HepG2 (cell line): ENCODE results near the gene AJUBA. TPM values are rescaled to one million over a fixed set of nuclear protein-coding genes. Genes with fewer than 3 reads are reported as not detected.

Experiments used
- ATF4 ChIP-seq, 2 experiments: fragments of 450-650 bp in 1 of 2; sonication (generic) in 1 of 2; formaldehyde crosslinking; IDR thresholded peaks; 2 replicates each; pipeline versions ENCODE4 v1.5.0 to v1.8.0; 2020 to 2022; ENCODE audit warnings: mild to moderate bottlenecking in 1 of 2, missing genetic modification reagents in 1 of 2
- CEBPG ChIP-seq: IDR thresholded peaks from 2 replicates; pipeline ENCODE4 v1.6.1; 2016
- CREM ChIP-seq, 2 experiments: sonication (generic) in 1 of 2; formaldehyde crosslinking in 1 of 2; IDR thresholded peaks; 2 replicates each; pipeline versions ENCODE4 v1.4.0 to v1.6.1; 2016 to 2020; ENCODE audit warnings: antibody characterized with exemption in 1 of 2, mild to moderate bottlenecking in 1 of 2, missing genetic modification reagents in 1 of 2
- GMEB1 ChIP-seq: sonication (generic); formaldehyde crosslinking; IDR thresholded peaks from 2 replicates; pipeline ENCODE4 v1.5.1; 2020; ENCODE audit warnings: missing genetic modification reagents, mild to moderate bottlenecking, borderline replicate concordance
- HOXA5 ChIP-seq: sonication (generic); formaldehyde crosslinking; IDR thresholded peaks from 2 replicates; pipeline ENCODE4 v1.4.0; 2020; ENCODE audit warnings: missing genetic modification reagents
- NPAS2 ChIP-seq: sonication (generic); formaldehyde crosslinking; IDR thresholded peaks from 2 replicates; pipeline ENCODE4 v1.8.0; 2022; ENCODE audit warnings: mild to moderate bottlenecking, missing genetic modification reagents, borderline replicate concordance
- SMAD1 ChIP-seq: sonication (generic); formaldehyde crosslinking; IDR thresholded peaks from 2 replicates; pipeline ENCODE4 v1.4.0; 2020; ENCODE audit warnings: missing genetic modification reagents, low read depth, mild to moderate bottlenecking, borderline replicate concordance
- TBX2 ChIP-seq: sonication (generic); formaldehyde crosslinking; IDR thresholded peaks from 2 replicates; pipeline ENCODE4 v1.5.0; 2020; ENCODE audit warnings: missing genetic modification reagents, mild to moderate bottlenecking, borderline replicate concordance
- ZFX ChIP-seq: sonication (generic); formaldehyde crosslinking; IDR thresholded peaks from 2 replicates; pipeline ENCODE4 v1.4.0; 2020; ENCODE audit warnings: mild to moderate bottlenecking, low read depth, missing genetic modification reagents, moderate library complexity
- ZHX1 ChIP-seq: sonication (generic); formaldehyde crosslinking; IDR thresholded peaks from 2 replicates; pipeline ENCODE4 v1.8.1; 2022; ENCODE audit warnings: low read depth, mild to moderate bottlenecking, missing genetic modification reagents
- ZKSCAN5 ChIP-seq: sonication (generic); formaldehyde crosslinking; IDR thresholded peaks from 2 replicates; pipeline ENCODE4 v1.5.1; 2020; ENCODE audit warnings: mild to moderate bottlenecking, missing genetic modification reagents
- ZNF121 ChIP-seq: sonication (generic); formaldehyde crosslinking; IDR thresholded peaks from 2 replicates; pipeline ENCODE4 v1.5.0; 2020; ENCODE audit warnings: mild to moderate bottlenecking, missing genetic modification reagents
- ZNF230 ChIP-seq: sonication (generic); formaldehyde crosslinking; IDR thresholded peaks from 2 replicates; pipeline ENCODE4 v1.4.0; 2020; ENCODE audit warnings: mild to moderate bottlenecking, missing genetic modification reagents
- ZNF333 ChIP-seq: sonication (generic); formaldehyde crosslinking; IDR thresholded peaks from 2 replicates; pipeline ENCODE4 v1.4.0; 2020; ENCODE audit warnings: mild to moderate bottlenecking, missing genetic modification reagents, borderline replicate concordance
- ZNF484 ChIP-seq: sonication (generic); formaldehyde crosslinking; IDR thresholded peaks from 2 replicates; pipeline ENCODE4 v1.5.1; 2020; ENCODE audit warnings: mild to moderate bottlenecking, low read depth, missing genetic modification reagents, borderline replicate concordance
- ZNF547 ChIP-seq: sonication (generic); formaldehyde crosslinking; IDR thresholded peaks from 2 replicates; pipeline ENCODE4 v1.5.1; 2020; ENCODE audit warnings: mild to moderate bottlenecking, missing genetic modification reagents
- polyA plus RNA-seq, 8 experiments: library from polyadenylated mRNA; depleted of rRNA in 3 of 8; stranded (reverse) in 7 of 8; unstranded in 1 of 8; fragments of >200 nt; fragmentation: Illumina TruSeq in 4 of 8; extraction: Trizol in 4 of 8; gene quantifications; 2 replicates each; pipeline versions ENCODE4 v1.2.1 to v1.2.3, GENCODE V29; 2011 to 2016; ENCODE audit warnings: low read depth in 4 of 8, missing spikeins in 1 of 8, mixed read lengths in 1 of 8; ENCODE audit not compliant: insufficient read depth in 1 of 8
- total RNA-seq, 5 experiments: library from RNA; depleted of rRNA; stranded (reverse); fragments of >200 nt; fragmentation: Illumina TruSeq; extraction: Trizol; gene quantifications; 2 replicates each; pipeline ENCODE4 v1.2.3, GENCODE V29; 2016; ENCODE audit warnings: low read depth in 1 of 5

Gene AJUBA
- total and polyA plus RNA-seq, 2 of the 13 experiments (the other 11 are each of a cell fraction or from before 2014, with no cell fraction given), result 157 to 241 TPM

GRCh38 chr14:23006544-23007419 is 24.4 kb upstream of the AJUBA start (continued):
- TF ChIP-seq SMAD1 (peak; percentile 100; the same call in 1 of the 2 replicates), ZNF333 (CRISPR knock-in tag) (peak; percentile 99; the same call in 1 of the 2 replicates), ATF4 (CRISPR knock-in tag; IDR thresholded peaks at IDR 0.05) (peak in 1 of 2 experiments; percentile 92; a peak in 2 of 4 replicates), ZNF230 (CRISPR knock-in tag) (peak; percentile 100), GMEB1 (CRISPR knock-in tag) (peak; percentile 88), ZNF547 (CRISPR knock-in tag) (peak; percentile 100), ZFX (CRISPR knock-in tag) (peak; percentile 88), CEBPG (CRISPR knock-in tag) (no peak; the same call in none of the 2 replicates), CREM (IDR thresholded peaks at IDR 0.05) (peak; percentile 75), CREM (CRISPR knock-in tag; IDR thresholded peaks at IDR 0.05) (peak; percentile 61), ZNF121 (CRISPR knock-in tag) (peak; percentile 51), ZKSCAN5 (peak; percentile 74; the same call in 1 of the 2 replicates), ZHX1 (CRISPR knock-in tag) (peak; percentile 98), TBX2 (CRISPR knock-in tag) (peak; percentile 99), HOXA5 (CRISPR knock-in tag) (peak; percentile 99), ZNF484 (CRISPR knock-in tag) (no peak; the same call in 1 of the 2 replicates), NPAS2 (CRISPR knock-in tag) (no peak)
